HEK293 (cell line): Measurements from ENCODE around the gene PFDN5.

Experiments used
- HOXA7 ChIP-seq: sonication (generic); formaldehyde crosslinking; IDR thresholded peaks from 2 replicates; pipeline ENCODE4 v1.8.1; 2022; ENCODE audit warnings: missing genetic modification reagents, borderline replicate concordance
- KLF10 ChIP-seq: fragments of 450-650 bp; IDR thresholded peaks from 2 replicates; pipeline ENCODE4 v1.5.1; 2018; ENCODE audit warnings: missing biosample characterization, mild to moderate bottlenecking, missing genetic modification characterization
- KLF8 ChIP-seq: fragments of 450-650 bp; formaldehyde crosslinking; IDR thresholded peaks from 2 replicates; pipeline ENCODE4 v1.5.1; 2016; ENCODE audit warnings: missing biosample characterization, missing genetic modification characterization
- OSR2 ChIP-seq: fragments of 450-650 bp; formaldehyde crosslinking; IDR thresholded peaks from 2 replicates; pipeline ENCODE4 v1.5.1; 2016; ENCODE audit warnings: missing biosample characterization, missing genetic modification characterization
- YY1 ChIP-seq: fragments of 450-650 bp; formaldehyde crosslinking; IDR thresholded peaks from 2 replicates; pipeline ENCODE4 v1.5.1; 2018; ENCODE audit warnings: missing biosample characterization, missing genetic modification characterization
- ZBTB17 ChIP-seq: fragments of 450-650 bp; formaldehyde crosslinking; IDR thresholded peaks from 2 replicates; pipeline ENCODE4 v1.5.1; 2016; ENCODE audit warnings: missing biosample characterization, missing genetic modification characterization
- ZBTB21 ChIP-seq: fragments of 450-650 bp; formaldehyde crosslinking; IDR thresholded peaks from 2 replicates; pipeline ENCODE4 v1.5.1; 2017; ENCODE audit warnings: missing biosample characterization, missing genetic modification characterization
- ZFHX2 ChIP-seq: fragments of 450-650 bp; formaldehyde crosslinking; conservative IDR thresholded peaks from 2 replicates; pipeline ENCODE4 v1.5.1; 2016; ENCODE audit warnings: missing biosample characterization, missing genetic modification characterization
- ZFP3 ChIP-seq: fragments of 450-650 bp; formaldehyde crosslinking; IDR thresholded peaks from 2 replicates; pipeline ENCODE4 v1.5.1; 2016; ENCODE audit warnings: low read depth, missing biosample characterization, missing genetic modification characterization
- ZNF121 ChIP-seq: fragments of 450-650 bp; formaldehyde crosslinking; IDR thresholded peaks from 2 replicates; pipeline ENCODE4 v1.5.1; 2016; ENCODE audit warnings: missing biosample characterization, missing genetic modification characterization
- ZNF175 ChIP-seq: fragments of 450-650 bp; formaldehyde crosslinking; IDR thresholded peaks from 2 replicates; pipeline ENCODE4 v1.5.1; 2016; ENCODE audit warnings: missing biosample characterization, missing genetic modification characterization
- ZNF302 ChIP-seq: fragments of 450-650 bp; formaldehyde crosslinking; IDR thresholded peaks from 2 replicates; pipeline ENCODE4 v1.5.1; 2016; ENCODE audit warnings: missing biosample characterization, missing genetic modification characterization, low read depth
- ZNF341 ChIP-seq: fragments of 450-650 bp; formaldehyde crosslinking; IDR thresholded peaks from 2 replicates; pipeline ENCODE4; 2016; ENCODE audit warnings: low read depth, missing biosample characterization, missing genetic modification characterization
- ZNF423 ChIP-seq: fragments of 450-650 bp; formaldehyde crosslinking; IDR thresholded peaks from 2 replicates; pipeline ENCODE4 v1.5.1; 2016; ENCODE audit warnings: missing biosample characterization, missing genetic modification characterization
- ZNF501 ChIP-seq: fragments of 450-650 bp; formaldehyde crosslinking; IDR thresholded peaks from 2 replicates; pipeline ENCODE4 v1.5.1; 2016; ENCODE audit warnings: missing biosample characterization, missing genetic modification characterization
- ZNF529 ChIP-seq: fragments of 450-650 bp; formaldehyde crosslinking; IDR thresholded peaks from 2 replicates; pipeline ENCODE4 v1.5.1; 2017; ENCODE audit warnings: missing genetic modification characterization, missing biosample characterization; ENCODE audit not compliant: insufficient replicate concordance
- ZNF544 ChIP-seq: fragments of 450-650 bp; formaldehyde crosslinking; IDR thresholded peaks from 2 replicates; pipeline ENCODE4 v1.5.0; 2017; ENCODE audit warnings: missing biosample characterization, missing genetic modification characterization
- ZNF610 ChIP-seq: fragments of 450-650 bp; formaldehyde crosslinking; IDR thresholded peaks from 2 replicates; pipeline ENCODE4 v1.5.1; 2016; ENCODE audit warnings: missing biosample characterization, missing genetic modification characterization, borderline replicate concordance
- ZNF621 ChIP-seq: fragments of 450-650 bp; formaldehyde crosslinking; IDR thresholded peaks from 2 replicates; pipeline ENCODE4 v1.5.1; 2017; ENCODE audit warnings: missing biosample characterization, missing genetic modification characterization
- ZNF629 ChIP-seq: fragments of 450-650 bp; formaldehyde crosslinking; IDR thresholded peaks from 2 replicates; pipeline ENCODE4 v1.5.1; 2017; ENCODE audit warnings: missing biosample characterization, missing genetic modification characterization
- ZNF664 ChIP-seq: fragments of 450-650 bp; formaldehyde crosslinking; IDR thresholded peaks from 2 replicates; pipeline ENCODE4 v1.5.1; 2016; ENCODE audit warnings: missing biosample characterization, missing genetic modification characterization
- ZNF677 ChIP-seq: fragments of 450-650 bp; IDR thresholded peaks from 2 replicates; pipeline ENCODE4 v1.5.0; 2018; ENCODE audit warnings: missing biosample characterization, mild to moderate bottlenecking, missing genetic modification characterization, moderate library complexity
- ZNF701 ChIP-seq: fragments of 450-650 bp; formaldehyde crosslinking; IDR thresholded peaks from 2 replicates; pipeline ENCODE4 v1.5.1; 2016; ENCODE audit warnings: missing biosample characterization, missing genetic modification characterization
- ZNF768 ChIP-seq: fragments of 450-650 bp; formaldehyde crosslinking; IDR thresholded peaks from 2 replicates; pipeline ENCODE4 v1.5.1; 2018; ENCODE audit warnings: missing biosample characterization, mild to moderate bottlenecking, missing genetic modification characterization
- TF ChIP-seq, protein P1 (sequence below): fragments of 450-650 bp; formaldehyde crosslinking; IDR thresholded peaks from 2 replicates; pipeline ENCODE4 v1.5.1; 2017; ENCODE audit warnings: missing biosample characterization, mild to moderate bottlenecking, missing genetic modification characterization, moderate library complexity
- TF ChIP-seq, protein P2 (sequence below): fragments of 450-650 bp; formaldehyde crosslinking; conservative IDR thresholded peaks from 2 replicates; pipeline ENCODE4 v1.5.1; 2016; ENCODE audit warnings: low read depth, missing biosample characterization, missing genetic modification characterization
- TF ChIP-seq, protein P3 (sequence below): fragments of 450-650 bp; formaldehyde crosslinking; IDR thresholded peaks from 2 replicates; pipeline ENCODE4; 2016; ENCODE audit warnings: missing biosample characterization, missing genetic modification characterization
- TF ChIP-seq, protein P4 (sequence below): fragments of 450-650 bp; formaldehyde crosslinking; IDR thresholded peaks from 2 replicates; pipeline ENCODE4 v1.5.1; 2017; ENCODE audit warnings: missing biosample characterization, missing genetic modification characterization
- TF ChIP-seq, protein P5 (sequence below): fragments of 450-650 bp; formaldehyde crosslinking; IDR thresholded peaks from 2 replicates; pipeline ENCODE4 v1.5.1; 2016; ENCODE audit warnings: missing biosample characterization, missing genetic modification characterization

PFDN5 gene

DNA sequence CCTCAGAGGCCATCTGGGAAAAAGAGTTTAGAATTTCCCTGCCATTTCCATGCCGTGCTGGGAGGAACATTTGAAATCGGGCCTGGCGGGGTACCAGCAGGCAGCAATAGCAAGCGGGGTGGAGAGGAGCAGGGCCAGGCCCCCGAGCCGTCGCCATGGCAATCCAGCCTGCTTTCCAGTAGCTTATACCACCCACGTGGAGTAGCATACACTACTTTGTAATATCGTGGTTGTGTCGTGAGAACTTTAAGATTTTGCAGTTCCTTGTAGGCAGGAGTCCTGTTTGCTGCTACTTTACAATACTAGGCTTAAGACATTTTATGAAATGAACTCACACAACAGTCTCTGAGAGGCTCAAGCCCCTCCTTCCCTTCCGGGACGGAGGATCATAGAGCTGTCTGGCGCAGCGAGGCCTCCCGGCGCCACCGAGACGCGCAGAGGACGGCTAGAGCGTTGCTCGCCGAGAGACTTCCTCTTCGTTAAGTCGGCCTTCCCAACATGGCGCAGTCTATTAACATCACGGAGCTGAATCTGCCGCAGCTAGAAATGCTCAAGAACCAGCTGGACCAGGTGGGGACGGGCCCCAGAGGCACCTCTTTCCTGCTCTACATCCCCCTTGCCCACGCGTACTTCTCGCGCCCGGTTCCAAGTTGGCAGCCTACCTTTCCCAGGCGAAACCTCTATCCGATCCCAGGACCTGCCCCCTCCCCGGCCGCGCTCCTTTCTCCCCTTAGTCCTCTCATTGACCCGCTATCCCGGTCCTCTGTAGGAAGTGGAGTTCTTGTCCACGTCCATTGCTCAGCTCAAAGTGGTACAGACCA, at the start of gene PFDN5 (continued):
- TF ChIP-seq, protein P1, sequence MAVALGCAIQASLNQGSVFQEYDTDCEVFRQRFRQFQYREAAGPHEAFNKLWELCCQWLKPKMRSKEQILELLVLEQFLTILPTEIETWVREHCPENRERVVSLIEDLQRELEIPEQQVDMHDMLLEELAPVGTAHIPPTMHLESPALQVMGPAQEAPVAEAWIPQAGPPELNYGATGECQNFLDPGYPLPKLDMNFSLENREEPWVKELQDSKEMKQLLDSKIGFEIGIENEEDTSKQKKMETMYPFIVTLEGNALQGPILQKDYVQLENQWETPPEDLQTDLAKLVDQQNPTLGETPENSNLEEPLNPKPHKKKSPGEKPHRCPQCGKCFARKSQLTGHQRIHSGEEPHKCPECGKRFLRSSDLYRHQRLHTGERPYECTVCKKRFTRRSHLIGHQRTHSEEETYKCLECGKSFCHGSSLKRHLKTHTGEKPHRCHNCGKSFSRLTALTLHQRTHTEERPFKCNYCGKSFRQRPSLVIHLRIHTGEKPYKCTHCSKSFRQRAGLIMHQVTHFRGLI (tag by site-specific recombination), result no peak
- TF ChIP-seq ZNF121 (tag by site-specific recombination) (no peak), ZNF701 (tag by site-specific recombination) (no peak), ZNF529 (tag by site-specific recombination) (no peak), ZNF677 (tag by site-specific recombination) (no peak), HOXA7 (CRISPR knock-in tag) (no peak), ZNF629 (tag by site-specific recombination) (peak; percentile 78), ZFHX2 (no peak; the same call in 1 of the 2 replicates), YY1 (tag by site-specific recombination) (peak; percentile 94), ZNF302 (tag by site-specific recombination) (no peak), ZBTB21 (tag by site-specific recombination) (0 out of 2 replicates have a peak, but pooled peaks have one; percentile 12), OSR2 (0 out of 2 replicates have a peak, but pooled peaks have one; percentile 18), KLF10 (tag by site-specific recombination) (peak; percentile 57; the same call in 1 of the 2 replicates), ZBTB17 (tag by site-specific recombination) (peak; percentile 92), ZNF175 (tag by site-specific recombination) (no peak), ZNF341 (tag by site-specific recombination) (peak; percentile 37; the same call in 1 of the 2 replicates), ZNF768 (tag by site-specific recombination) (no peak), ZNF544 (no peak), ZNF610 (tag by site-specific recombination) (no peak), ZNF621 (tag by site-specific recombination) (no peak), ZNF664 (tag by site-specific recombination) (no peak), ZFP3 (tag by site-specific recombination) (no peak), KLF8 (tag by site-specific recombination) (peak; percentile 60; the same call in 1 of the 2 replicates), ZNF501 (tag by site-specific recombination) (peak; percentile 93), ZNF423 (no peak)
- TF ChIP-seq, protein P2, sequence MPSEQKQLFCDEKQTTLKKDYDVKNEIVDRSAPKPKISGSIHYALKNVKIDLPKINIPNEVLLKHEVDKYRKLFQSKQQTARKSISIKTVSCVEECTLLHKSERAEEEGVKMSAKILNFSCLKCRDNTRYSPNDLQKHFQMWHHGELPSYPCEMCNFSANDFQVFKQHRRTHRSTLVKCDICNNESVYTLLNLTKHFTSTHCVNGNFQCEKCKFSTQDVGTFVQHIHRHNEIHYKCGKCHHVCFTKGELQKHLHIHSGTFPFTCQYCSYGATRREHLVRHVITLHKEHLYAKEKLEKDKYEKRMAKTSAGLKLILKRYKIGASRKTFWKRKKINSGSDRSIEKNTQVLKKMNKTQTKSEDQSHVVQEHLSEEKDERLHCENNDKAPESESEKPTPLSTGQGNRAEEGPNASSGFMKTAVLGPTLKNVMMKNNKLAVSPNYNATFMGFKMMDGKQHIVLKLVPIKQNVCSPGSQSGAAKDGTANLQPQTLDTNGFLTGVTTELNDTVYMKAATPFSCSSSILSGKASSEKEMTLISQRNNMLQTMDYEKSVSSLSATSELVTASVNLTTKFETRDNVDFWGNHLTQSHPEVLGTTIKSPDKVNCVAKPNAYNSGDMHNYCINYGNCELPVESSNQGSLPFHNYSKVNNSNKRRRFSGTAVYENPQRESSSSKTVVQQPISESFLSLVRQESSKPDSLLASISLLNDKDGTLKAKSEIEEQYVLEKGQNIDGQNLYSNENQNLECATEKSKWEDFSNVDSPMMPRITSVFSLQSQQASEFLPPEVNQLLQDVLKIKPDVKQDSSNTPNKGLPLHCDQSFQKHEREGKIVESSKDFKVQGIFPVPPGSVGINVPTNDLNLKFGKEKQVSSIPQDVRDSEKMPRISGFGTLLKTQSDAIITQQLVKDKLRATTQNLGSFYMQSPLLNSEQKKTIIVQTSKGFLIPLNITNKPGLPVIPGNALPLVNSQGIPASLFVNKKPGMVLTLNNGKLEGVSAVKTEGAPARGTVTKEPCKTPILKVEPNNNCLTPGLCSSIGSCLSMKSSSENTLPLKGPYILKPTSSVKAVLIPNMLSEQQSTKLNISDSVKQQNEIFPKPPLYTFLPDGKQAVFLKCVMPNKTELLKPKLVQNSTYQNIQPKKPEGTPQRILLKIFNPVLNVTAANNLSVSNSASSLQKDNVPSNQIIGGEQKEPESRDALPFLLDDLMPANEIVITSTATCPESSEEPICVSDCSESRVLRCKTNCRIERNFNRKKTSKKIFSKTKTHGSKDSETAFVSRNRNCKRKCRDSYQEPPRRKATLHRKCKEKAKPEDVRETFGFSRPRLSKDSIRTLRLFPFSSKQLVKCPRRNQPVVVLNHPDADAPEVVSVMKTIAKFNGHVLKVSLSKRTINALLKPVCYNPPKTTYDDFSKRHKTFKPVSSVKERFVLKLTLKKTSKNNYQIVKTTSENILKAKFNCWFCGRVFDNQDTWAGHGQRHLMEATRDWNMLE (tag by site-specific recombination), result peak; percentile 83
- TF ChIP-seq, protein P3, sequence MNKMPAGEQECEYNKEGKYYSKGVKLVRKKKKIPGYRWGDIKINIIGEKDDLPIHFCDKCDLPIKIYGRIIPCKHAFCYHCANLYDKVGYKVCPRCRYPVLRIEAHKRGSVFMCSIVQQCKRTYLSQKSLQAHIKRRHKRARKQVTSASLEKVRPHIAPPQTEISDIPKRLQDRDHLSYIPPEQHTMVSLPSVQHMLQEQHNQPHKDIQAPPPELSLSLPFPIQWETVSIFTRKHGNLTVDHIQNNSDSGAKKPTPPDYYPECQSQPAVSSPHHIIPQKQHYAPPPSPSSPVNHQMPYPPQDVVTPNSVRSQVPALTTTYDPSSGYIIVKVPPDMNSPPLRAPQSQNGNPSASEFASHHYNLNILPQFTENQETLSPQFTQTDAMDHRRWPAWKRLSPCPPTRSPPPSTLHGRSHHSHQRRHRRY (tag by site-specific recombination), result no peak
- TF ChIP-seq, protein P4, sequence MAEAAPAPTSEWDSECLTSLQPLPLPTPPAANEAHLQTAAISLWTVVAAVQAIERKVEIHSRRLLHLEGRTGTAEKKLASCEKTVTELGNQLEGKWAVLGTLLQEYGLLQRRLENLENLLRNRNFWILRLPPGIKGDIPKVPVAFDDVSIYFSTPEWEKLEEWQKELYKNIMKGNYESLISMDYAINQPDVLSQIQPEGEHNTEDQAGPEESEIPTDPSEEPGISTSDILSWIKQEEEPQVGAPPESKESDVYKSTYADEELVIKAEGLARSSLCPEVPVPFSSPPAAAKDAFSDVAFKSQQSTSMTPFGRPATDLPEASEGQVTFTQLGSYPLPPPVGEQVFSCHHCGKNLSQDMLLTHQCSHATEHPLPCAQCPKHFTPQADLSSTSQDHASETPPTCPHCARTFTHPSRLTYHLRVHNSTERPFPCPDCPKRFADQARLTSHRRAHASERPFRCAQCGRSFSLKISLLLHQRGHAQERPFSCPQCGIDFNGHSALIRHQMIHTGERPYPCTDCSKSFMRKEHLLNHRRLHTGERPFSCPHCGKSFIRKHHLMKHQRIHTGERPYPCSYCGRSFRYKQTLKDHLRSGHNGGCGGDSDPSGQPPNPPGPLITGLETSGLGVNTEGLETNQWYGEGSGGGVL (tag by site-specific recombination), result no peak
- TF ChIP-seq, protein P5, sequence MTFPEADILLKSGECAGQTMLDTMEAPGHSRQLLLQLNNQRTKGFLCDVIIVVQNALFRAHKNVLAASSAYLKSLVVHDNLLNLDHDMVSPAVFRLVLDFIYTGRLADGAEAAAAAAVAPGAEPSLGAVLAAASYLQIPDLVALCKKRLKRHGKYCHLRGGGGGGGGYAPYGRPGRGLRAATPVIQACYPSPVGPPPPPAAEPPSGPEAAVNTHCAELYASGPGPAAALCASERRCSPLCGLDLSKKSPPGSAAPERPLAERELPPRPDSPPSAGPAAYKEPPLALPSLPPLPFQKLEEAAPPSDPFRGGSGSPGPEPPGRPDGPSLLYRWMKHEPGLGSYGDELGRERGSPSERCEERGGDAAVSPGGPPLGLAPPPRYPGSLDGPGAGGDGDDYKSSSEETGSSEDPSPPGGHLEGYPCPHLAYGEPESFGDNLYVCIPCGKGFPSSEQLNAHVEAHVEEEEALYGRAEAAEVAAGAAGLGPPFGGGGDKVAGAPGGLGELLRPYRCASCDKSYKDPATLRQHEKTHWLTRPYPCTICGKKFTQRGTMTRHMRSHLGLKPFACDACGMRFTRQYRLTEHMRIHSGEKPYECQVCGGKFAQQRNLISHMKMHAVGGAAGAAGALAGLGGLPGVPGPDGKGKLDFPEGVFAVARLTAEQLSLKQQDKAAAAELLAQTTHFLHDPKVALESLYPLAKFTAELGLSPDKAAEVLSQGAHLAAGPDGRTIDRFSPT (tag by site-specific recombination), result no peak
